ENCODE results near the gene APBB2.
A peak's percentile ranks its signal among the peaks of the same experiment; 100 is the strongest.
"Not testable (repeated sequence)": the region's sequence is repeated elsewhere in the genome, so short reads cannot be mapped to it uniquely, and the experiment has no call there.

APBB2 gene

GRCh38 chr4:40939856-40940255 is 274.5 kb downstream of the APBB2 start:
- DNase-seq (ENCODE audit: low read depth, low spot score) = no peak

GRCh38 chr4:40938337-40938736 is 276.0 kb downstream of the APBB2 start:
- DNase-seq (ENCODE audit: low read depth, low spot score) = no peak

- no peak for DNase-seq (ENCODE audit: low read depth, low spot score)
Measured at GRCh38 chr4:40937140-40937725, 277.1 kb downstream of the APBB2 start.

- DNase-seq (ENCODE audit: low read depth, low spot score) = no peak
Measured at GRCh38 chr4:40934676-40935075, 279.7 kb downstream of the APBB2 start.

GRCh38 chr4:40933272-40934053 is 280.9 kb downstream of the APBB2 start:
- peak; percentile 53 for DNase-seq (ENCODE audit: low read depth, low spot score)

GRCh38 chr4:40931841-40932240 is 282.5 kb downstream of the APBB2 start:
- DNase-seq (ENCODE audit: low read depth, low spot score) = no peak

- DNase-seq (ENCODE audit: low read depth, low spot score) = no peak
Measured at GRCh38 chr4:40931238-40931637, 283.1 kb downstream of the APBB2 start.

GRCh38 chr4:40927074-40927473 is 287.3 kb downstream of the APBB2 start:
- no peak for DNase-seq (ENCODE audit: low read depth, low spot score)

- no peak for DNase-seq (ENCODE audit: low read depth, low spot score)
Measured at GRCh38 chr4:40924793-40925117, 289.6 kb downstream of the APBB2 start.

GRCh38 chr4:40924096-40924792 is 290.1 kb downstream of the APBB2 start:
- DNase-seq (ENCODE audit: low read depth, low spot score) = peak; percentile 69

- DNase-seq (ENCODE audit: low read depth, low spot score) = peak; percentile 74
Measured at GRCh38 chr4:40923316-40924095, 290.8 kb downstream of the APBB2 start.

GRCh38 chr4:40919976-40920375 is 294.4 kb downstream of the APBB2 start:
- not testable (repeated sequence) for DNase-seq (ENCODE audit: low read depth, low spot score)

GRCh38 chr4:40918330-40918729 is 296.0 kb downstream of the APBB2 start:
- DNase-seq (ENCODE audit: low read depth, low spot score) = peak; percentile 57

GRCh38 chr4:40916880-40917279 is 297.5 kb downstream of the APBB2 start:
- no peak for DNase-seq (ENCODE audit: low read depth, low spot score)

- no peak for DNase-seq (ENCODE audit: low read depth, low spot score)
Measured at GRCh38 chr4:40916218-40916555, 298.2 kb downstream of the APBB2 start.

- peak; percentile 76 for DNase-seq (ENCODE audit: low read depth, low spot score)
Measured at GRCh38 chr4:40915318-40916217, 298.8 kb downstream of the APBB2 start.

- no peak for DNase-seq (ENCODE audit: low read depth, low spot score)
Measured at GRCh38 chr4:40912460-40913184, 301.7 kb downstream of the APBB2 start.

- DNase-seq (ENCODE audit: low read depth, low spot score) = no peak
Measured at GRCh38 chr4:40910706-40911105, 303.6 kb downstream of the APBB2 start.

- peak; percentile 72 for DNase-seq (ENCODE audit: low read depth, low spot score)
Measured at GRCh38 chr4:40909363-40909876, 304.9 kb downstream of the APBB2 start.

- peak; percentile 85 for DNase-seq (ENCODE audit: low read depth, low spot score)
Measured at GRCh38 chr4:40908702-40909362, 305.5 kb downstream of the APBB2 start.
